ENCODE results near the gene ZMPSTE24. TPM values are rescaled to one million over a fixed set of nuclear protein-coding genes. Genes with fewer than 3 reads are reported as not detected.

The ZMPSTE24 gene
- total RNA-seq, 1 donor from 2014 or later: 29.0 TPM

GRCh38 chr1:40276122-40276521 lies 18.1 kb downstream of the ZMPSTE24 start:
- DNase-seq (ENCODE audit: low spot score in 2 of 2, unreplicated experiment in 2 of 2): no peak
- no peaks in the 10 kb centered on the region for H3K9me3 Mint-ChIP-seq

GRCh38 chr1:40281853-40282252 lies 23.8 kb downstream of the ZMPSTE24 start:
- Mint-ChIP-seq H3K4me3 (no peak overlapping the region), H3K27ac (no peak overlapping the region), H3K36me3 (peaks cover 17% of the 10 kb centered on the region), H3K4me1 (no peaks in the 10 kb centered on the region), H3K27me3 (ENCODE audit: low read depth) (no peaks in the 10 kb centered on the region), H3K9me3 (no peaks in the 10 kb centered on the region)
- DNase-seq (ENCODE audit: low spot score in 2 of 2, unreplicated experiment in 2 of 2): no peak
- no peak for TF ChIP-seq CTCF (IDR thresholded peaks at IDR 0.05; ENCODE audit: unreplicated experiment)

More at GRCh38 chr1:40276122-40276521, 18.1 kb downstream of the ZMPSTE24 start:
- no peak for TF ChIP-seq CTCF (IDR thresholded peaks at IDR 0.05; ENCODE audit: unreplicated experiment)
- Mint-ChIP-seq H3K36me3 (peaks cover 26% of the 10 kb centered on the region), H3K27ac (no peak overlapping the region), H3K4me1 (no peaks in the 10 kb centered on the region), H3K27me3 (ENCODE audit: low read depth) (no peaks in the 10 kb centered on the region), H3K4me3 (no peak overlapping the region)

- TF ChIP-seq CTCF (IDR thresholded peaks at IDR 0.05; ENCODE audit: unreplicated experiment): no peak
- Mint-ChIP-seq H3K27me3 (ENCODE audit: low read depth) (no peaks in the 10 kb centered on the region), H3K4me1 (no peaks in the 10 kb centered on the region), H3K9me3 (no peaks in the 10 kb centered on the region), H3K36me3 (peaks cover 32% of the 10 kb centered on the region), H3K27ac (no peak overlapping the region), H3K4me3 (no peak overlapping the region)
- no peak for DNase-seq (ENCODE audit: low spot score in 2 of 2, unreplicated experiment in 2 of 2)
Measured at GRCh38 chr1:40291293-40291692, 33.3 kb downstream of the ZMPSTE24 start.

GRCh38 chr1:40299366-40300248 lies 41.6 kb downstream of the ZMPSTE24 start:
- no peak for TF ChIP-seq CTCF (IDR thresholded peaks at IDR 0.05; ENCODE audit: unreplicated experiment)
- Mint-ChIP-seq H3K4me3 (no peak overlapping the region), H3K27me3 (ENCODE audit: low read depth) (no peaks in the 10 kb centered on the region), H3K36me3 (peaks cover 2% of the 10 kb centered on the region), H3K4me1 (no peaks in the 10 kb centered on the region), H3K27ac (no peak overlapping the region), H3K9me3 (no peaks in the 10 kb centered on the region)
- DNase-seq (ENCODE audit: low spot score in 2 of 2, unreplicated experiment in 2 of 2): peak in 1 of 2 experiments; percentile 21

GRCh38 chr1:40300249-40300567 lies 42.2 kb downstream of the ZMPSTE24 start:
- Mint-ChIP-seq H3K36me3 (no peaks in the 10 kb centered on the region), H3K9me3 (no peaks in the 10 kb centered on the region), H3K4me3 (no peak overlapping the region), H3K4me1 (no peaks in the 10 kb centered on the region), H3K27me3 (ENCODE audit: low read depth) (no peaks in the 10 kb centered on the region), H3K27ac (no peak overlapping the region)
- DNase-seq (ENCODE audit: low spot score in 2 of 2, unreplicated experiment in 2 of 2): no peak
- TF ChIP-seq CTCF (IDR thresholded peaks at IDR 0.05; ENCODE audit: unreplicated experiment): no peak

Data from mesothelial cell of epicardium (in vitro differentiated cells).